Umbilical cord (tissue), 2 donors: ENCODE measurements around the gene TCEANC2. TPM values are rescaled to one million over a fixed set of nuclear protein-coding genes. Genes with fewer than 3 reads are reported as not detected.
"Not testable (repeated sequence)": the region's sequence is repeated elsewhere in the genome, so short reads cannot be mapped to it uniquely, and the experiment has no call there.

Experiments used
- DNase-seq: peaks from one replicate; pipeline ENCODE4 v3.0.0-alpha.2; 2015; ENCODE audit warnings: low spot score
- total RNA-seq: library from RNA; depleted of rRNA; stranded (reverse); fragments of >200 nt; gene quantifications from one replicate; pipeline ENCODE4 v1.2.3, GENCODE V29; 2014; ENCODE audit warnings: low replicate concordance; ENCODE audit not compliant: insufficient read depth

TCEANC2 gene
- total RNA-seq, 1 donor from 2014 or later: 8.7 TPM

- no peak for DNase-seq
Observed at GRCh38 chr1:54086754-54087153, 33.3 kb downstream of the TCEANC2 start.

- DNase-seq: no peak
Observed at GRCh38 chr1:54088385-54088784, 35.0 kb downstream of the TCEANC2 start.

- DNase-seq: no peak
Observed at GRCh38 chr1:54091666-54092065, 38.3 kb downstream of the TCEANC2 start.

GRCh38 chr1:54094001-54094729 lies 40.8 kb downstream of the TCEANC2 start:
- DNase-seq: no peak

GRCh38 chr1:54094730-54095105 lies 41.3 kb downstream of the TCEANC2 start:
- DNase-seq: not testable (repeated sequence)

GRCh38 chr1:54095546-54096226 lies 42.3 kb downstream of the TCEANC2 start:
- DNase-seq: no peak

- no peak for DNase-seq
Observed at GRCh38 chr1:54096227-54096876, 42.9 kb downstream of the TCEANC2 start.

- DNase-seq: no peak
Observed at GRCh38 chr1:54096877-54097240, 43.5 kb downstream of the TCEANC2 start.

- no peak for DNase-seq
Observed at GRCh38 chr1:54099061-54099610, 45.7 kb downstream of the TCEANC2 start.

- DNase-seq: no peak
Observed at GRCh38 chr1:54100500-54100899, 47.1 kb downstream of the TCEANC2 start.

GRCh38 chr1:54103414-54103813 lies 50.0 kb downstream of the TCEANC2 start:
- no peak for DNase-seq

GRCh38 chr1:54104613-54105012 lies 51.2 kb downstream of the TCEANC2 start:
- DNase-seq: not testable (repeated sequence)

GRCh38 chr1:54105080-54105479 lies 51.7 kb downstream of the TCEANC2 start:
- no peak for DNase-seq

GRCh38 chr1:54105736-54106269 lies 52.4 kb downstream of the TCEANC2 start:
- DNase-seq: no peak

GRCh38 chr1:54107131-54107530 lies 53.7 kb downstream of the TCEANC2 start:
- no peak for DNase-seq

- no peak for DNase-seq
Observed at GRCh38 chr1:54108156-54108555, 54.7 kb downstream of the TCEANC2 start.

GRCh38 chr1:54109129-54110090 lies 56.0 kb downstream of the TCEANC2 start:
- no peak for DNase-seq

- no peak for DNase-seq
Observed at GRCh38 chr1:54110996-54111395, 57.6 kb downstream of the TCEANC2 start.

GRCh38 chr1:54111624-54112023 lies 58.2 kb downstream of the TCEANC2 start:
- DNase-seq: no peak

GRCh38 chr1:54112027-54112426 lies 58.6 kb downstream of the TCEANC2 start:
- DNase-seq: no peak
